MM.1S (cell line): ENCODE results near the gene MS4A10.

ENCODE experiments used
- CTCF ChIP-seq: fragments of 300-600 bp; sonication (generic); IDR thresholded peaks from 2 replicates; pipeline ENCODE4 v1.5.1; 2016; ENCODE audit warnings: antibody characterized with exemption, low read length, mixed read lengths
- EZH2 ChIP-seq: fragments of 300-600 bp; sonication (generic); optimal IDR thresholded peaks from 2 replicates; pipeline ENCODE3; 2017; ENCODE audit warnings: low read depth, mild to moderate bottlenecking, antibody characterized with exemption, low read length, mixed read lengths

- TF ChIP-seq CTCF (no peak), EZH2 (no peak)
Observed at GRCh38 chr11:60830478-60831142, 45.5 kb downstream of the MS4A10 start.
